OCI-LY1 (cell line): ENCODE data around the gene ZNF451.

Experiments
- CTCF ChIP-seq: fragments of 200-600 bp; sonication (generic), shearing (Covaris generic); IDR thresholded peaks from 2 replicates; pipeline ENCODE4 v1.5.1; 2017; ENCODE audit warnings: mild to moderate bottlenecking, antibody characterized with exemption, low read length, moderate library complexity, mixed read lengths
- EZH2 ChIP-seq: fragments of 200-600 bp; sonication (generic), shearing (Covaris generic); IDR thresholded peaks from 2 replicates; pipeline ENCODE4 v1.8.0; 2017; ENCODE audit warnings: borderline replicate concordance, mixed run types, mild to moderate bottlenecking, antibody characterized with exemption, low read length, moderate library complexity, mixed read lengths

- TF ChIP-seq EZH2 (no peak), CTCF (no peak)
Measured at GRCh38 chr6:57087916-57088315, 2.1 kb upstream of the ZNF451 start.
